ENCODE measurements around the gene NEUROD6.

Gene NEUROD6

GRCh38 chr7:31327071-31327470 lies 13.5 kb downstream of the NEUROD6 start:
- DNase-seq = no peak

- DNase-seq = no peak
Measured at GRCh38 chr7:31326416-31326815, 14.1 kb downstream of the NEUROD6 start.

DNA sequence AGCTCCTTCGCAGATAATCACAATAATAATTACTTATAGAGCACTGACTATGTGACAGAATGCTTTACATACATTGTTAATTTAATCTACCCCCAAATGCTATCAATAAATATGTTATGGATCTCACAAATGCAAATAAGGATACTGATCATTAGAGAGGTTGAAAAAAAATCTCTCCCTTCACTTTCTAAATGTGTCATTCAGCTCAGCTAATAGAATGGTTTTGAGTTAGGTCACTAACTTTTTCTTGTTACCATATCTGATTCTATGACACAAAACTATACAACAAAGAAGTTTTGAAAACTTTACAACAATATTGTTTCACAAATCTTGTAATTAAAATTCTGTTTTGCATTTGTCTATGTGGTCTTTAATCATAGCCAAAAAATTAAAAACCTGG lies 17.4 kb downstream of the NEUROD6 start:
- no peak for DNase-seq

- no peak for DNase-seq
Measured at GRCh38 chr7:31320675-31321074, 19.9 kb downstream of the NEUROD6 start.

DNA sequence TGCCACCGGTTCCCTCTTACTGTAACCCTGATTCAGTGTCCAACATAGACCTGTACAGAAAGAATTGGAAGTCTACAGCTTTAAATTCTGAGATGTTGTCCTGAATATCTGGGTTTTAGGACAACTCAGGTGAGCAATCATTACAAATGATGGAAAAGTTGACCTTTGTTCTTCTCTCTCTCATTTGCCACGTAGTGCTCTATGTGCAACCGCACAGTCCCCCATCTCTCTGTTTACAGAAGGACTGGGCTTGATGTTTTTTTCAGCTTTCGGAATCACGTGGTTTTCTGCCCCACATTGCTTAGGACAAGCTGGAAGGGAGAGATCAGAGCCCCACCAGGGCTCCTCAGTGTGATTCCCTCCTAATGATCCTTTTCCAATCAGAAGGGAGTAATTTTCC lies 22.2 kb downstream of the NEUROD6 start:
- DNase-seq = no peak

- DNase-seq = no peak
Measured at GRCh38 chr7:31316876-31317275, 23.6 kb downstream of the NEUROD6 start.

- no peak for DNase-seq
Measured at GRCh38 chr7:31315758-31316157, 24.8 kb downstream of the NEUROD6 start.

DNA sequence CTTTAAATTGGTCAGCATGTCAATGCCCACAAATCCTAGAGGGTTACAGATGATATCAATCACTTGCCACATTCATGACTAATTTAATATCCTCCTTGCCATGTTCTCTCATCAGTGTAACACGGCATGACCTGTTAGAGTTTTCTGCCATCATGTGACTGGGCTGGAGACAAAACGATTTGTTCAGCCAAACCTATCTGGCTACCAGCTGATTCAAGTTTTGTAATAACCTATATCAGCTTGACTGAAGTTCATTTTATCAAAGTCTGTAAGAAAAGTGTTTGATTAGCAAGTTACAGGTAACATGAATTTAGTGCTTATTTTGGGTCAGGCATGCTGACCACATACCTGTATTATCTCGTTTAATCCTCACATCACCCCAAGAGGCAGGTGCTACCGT lies 25.7 kb downstream of the NEUROD6 start:
- DNase-seq = no peak

GRCh38 chr7:31312889-31313288 lies 27.6 kb downstream of the NEUROD6 start:
- DNase-seq = no peak

DNA sequence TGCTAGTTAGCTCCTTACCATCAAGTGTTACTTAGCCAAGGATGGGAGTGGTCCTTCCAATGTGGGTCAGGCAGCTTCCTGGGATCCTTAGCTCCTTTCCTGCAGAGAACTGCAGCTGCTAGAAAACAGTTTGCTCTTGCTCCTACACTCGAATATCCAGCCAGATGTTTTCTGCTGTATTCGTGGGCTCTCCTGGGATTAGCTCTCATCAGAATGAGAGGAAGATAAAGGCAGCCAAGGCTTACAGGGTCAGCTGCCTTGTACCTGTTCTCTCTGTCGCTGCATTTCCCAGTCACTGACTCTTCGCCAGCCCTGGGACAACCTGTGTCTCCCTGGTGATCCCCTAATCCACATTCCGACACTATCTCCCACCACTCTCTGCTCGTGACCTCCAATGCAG lies 29.0 kb downstream of the NEUROD6 start:
- no peak for DNase-seq

- DNase-seq = no peak
Measured at GRCh38 chr7:31310321-31310935, 30.1 kb downstream of the NEUROD6 start.

- no peak for DNase-seq
Measured at GRCh38 chr7:31309407-31309806, 31.1 kb downstream of the NEUROD6 start.

GRCh38 chr7:31308652-31309051 lies 31.9 kb downstream of the NEUROD6 start:
- no peak for DNase-seq

DNA sequence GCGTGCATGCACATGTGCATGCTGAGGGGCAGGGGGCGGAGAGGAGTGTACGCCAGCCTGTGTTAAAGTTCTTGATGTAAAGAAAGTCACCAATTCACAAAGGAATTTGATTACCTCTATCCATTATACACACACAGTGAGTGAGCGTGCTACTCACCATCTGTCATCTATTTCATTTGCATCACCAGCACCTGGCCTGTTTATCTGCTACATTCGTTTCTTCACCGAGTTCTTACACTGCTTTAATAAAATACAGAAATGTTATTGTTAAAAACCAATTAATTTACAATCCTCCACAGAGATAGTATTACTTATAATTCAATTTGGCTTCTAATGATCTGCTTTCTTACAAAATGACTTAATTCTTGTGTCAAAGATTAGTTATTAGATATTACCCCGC lies 32.6 kb downstream of the NEUROD6 start:
- no peak for DNase-seq

GRCh38 chr7:31305260-31305659 lies 35.3 kb downstream of the NEUROD6 start:
- DNase-seq = no peak

DNA sequence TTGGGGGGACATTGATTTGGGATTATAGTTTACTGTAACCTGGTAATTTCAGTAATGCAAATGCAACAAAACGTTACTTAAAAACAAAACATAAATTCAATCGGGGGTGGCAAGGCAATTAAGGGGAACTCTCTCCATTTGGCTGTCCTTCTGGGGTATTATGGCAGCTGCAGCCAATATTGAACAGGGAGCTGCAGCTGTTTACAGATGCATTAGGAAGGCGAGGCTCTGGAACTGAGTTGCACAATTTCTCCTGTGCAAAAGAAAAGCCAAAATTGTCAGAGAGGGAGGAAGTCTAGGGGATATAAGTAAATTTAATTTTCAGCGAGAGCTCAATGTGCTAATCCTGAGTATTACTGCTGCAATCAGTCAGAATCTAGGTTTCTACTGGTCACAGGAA lies 36.1 kb downstream of the NEUROD6 start:
- no peak for DNase-seq

DNA sequence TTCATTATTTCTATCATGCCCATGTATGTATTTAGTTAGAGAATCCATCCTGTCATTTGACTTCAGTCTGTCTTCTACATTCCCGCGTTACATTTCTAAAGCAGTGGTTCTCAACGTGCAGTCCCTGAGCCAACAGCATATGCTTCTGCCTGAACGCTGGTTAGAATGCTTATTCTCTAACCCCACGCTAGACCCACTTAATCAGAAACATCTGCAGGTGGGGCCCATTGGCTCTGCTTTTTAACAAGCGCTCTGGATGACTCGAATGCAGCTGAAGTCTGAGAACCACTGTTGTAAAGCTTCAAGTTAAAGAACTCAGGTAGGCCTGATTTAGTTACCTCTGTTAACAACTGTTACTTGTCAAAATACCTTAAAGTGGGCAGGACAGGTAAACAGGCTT lies 38.2 kb downstream of the NEUROD6 start:
- DNase-seq = no peak

DNA sequence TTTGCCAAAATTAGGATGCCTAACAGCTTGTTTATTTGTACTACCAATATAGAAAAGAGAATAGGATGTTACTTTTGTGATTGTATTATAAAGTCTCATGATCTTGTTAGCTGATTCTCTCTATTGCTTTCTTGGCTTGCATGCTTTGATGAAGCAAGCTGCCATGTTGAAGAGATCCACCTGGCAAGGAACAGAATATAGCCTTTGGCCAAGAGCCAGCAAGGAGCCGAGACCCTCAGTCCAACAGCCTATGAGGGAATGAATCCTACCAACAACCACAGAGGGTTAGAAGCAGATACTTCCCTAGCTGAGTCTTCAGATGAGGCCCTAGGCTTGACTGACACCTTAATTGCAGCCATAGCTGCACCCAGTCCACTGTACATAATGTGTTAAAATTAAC lies 41.2 kb downstream of the NEUROD6 start:
- DNase-seq = no peak

- no peak for DNase-seq
Measured at GRCh38 chr7:31290601-31291000, 49.9 kb downstream of the NEUROD6 start.

Data from activated CD4-positive, alpha-beta T cell treated with anti-CD3 and anti-CD28 coated beads for 1 hour (primary cell).